HG02870 (cell line): ENCODE measurements around the gene TMEM154.
A peak's percentile ranks its signal among the peaks of the same experiment; 100 is the strongest.
"Not testable (repeated sequence)": the region's sequence is repeated elsewhere in the genome, so short reads cannot be mapped to it uniquely, and the experiment has no call there.

ENCODE experiments used
- ATAC-seq: cut with Tn5 transposase; IDR thresholded peaks from one replicate; pipeline ENCODE4 v1.9.1; 2021; ENCODE audit warnings: mild to moderate bottlenecking, moderate library complexity; ENCODE audit not compliant: unreplicated experiment

The TMEM154 gene

DNA sequence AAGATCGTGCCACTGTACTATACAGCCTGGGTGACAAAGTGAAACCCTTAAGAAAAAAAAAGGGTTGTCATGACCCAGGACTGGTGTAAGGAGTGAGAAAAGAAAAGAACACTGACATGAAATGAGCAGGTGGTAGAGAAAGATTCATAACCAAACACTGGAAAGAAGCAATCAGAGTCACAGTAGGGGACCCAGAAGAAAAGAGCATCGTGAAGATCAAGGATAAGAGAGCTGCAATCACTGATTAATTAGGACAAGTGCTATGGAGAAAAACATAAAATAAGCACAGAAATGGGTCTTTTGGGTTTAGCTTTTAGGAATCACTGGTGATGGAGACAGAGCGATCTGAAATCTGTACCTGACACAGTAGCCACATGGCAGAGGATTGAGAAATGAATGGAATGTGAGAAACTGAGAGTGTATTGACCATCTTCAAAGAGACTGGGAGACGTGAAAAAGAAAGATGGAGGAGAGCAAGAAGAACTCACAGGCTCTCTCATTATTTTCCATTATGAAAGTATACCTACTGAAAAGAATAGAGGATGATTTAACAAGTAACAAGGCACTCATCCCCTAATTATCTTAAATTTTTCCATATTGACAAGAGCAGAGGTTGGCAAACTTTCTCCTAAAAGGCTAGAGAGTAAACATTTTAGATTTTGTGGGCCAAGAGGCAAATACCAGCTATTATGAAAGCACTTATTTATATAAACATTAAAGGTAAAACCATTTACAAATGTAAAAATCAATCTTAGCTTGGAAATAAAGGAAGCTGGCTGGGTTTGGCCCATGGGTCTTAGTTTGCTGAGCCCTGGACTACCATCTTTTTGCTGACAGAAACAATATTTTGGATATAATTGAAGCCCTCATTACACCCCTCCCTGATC is 7.3 kb downstream of the TMEM154 start:
- ATAC-seq, result no peak

GRCh38 chr4:152668338-152668964 is 11.3 kb downstream of the TMEM154 start:
- ATAC-seq, result no peak

DNA sequence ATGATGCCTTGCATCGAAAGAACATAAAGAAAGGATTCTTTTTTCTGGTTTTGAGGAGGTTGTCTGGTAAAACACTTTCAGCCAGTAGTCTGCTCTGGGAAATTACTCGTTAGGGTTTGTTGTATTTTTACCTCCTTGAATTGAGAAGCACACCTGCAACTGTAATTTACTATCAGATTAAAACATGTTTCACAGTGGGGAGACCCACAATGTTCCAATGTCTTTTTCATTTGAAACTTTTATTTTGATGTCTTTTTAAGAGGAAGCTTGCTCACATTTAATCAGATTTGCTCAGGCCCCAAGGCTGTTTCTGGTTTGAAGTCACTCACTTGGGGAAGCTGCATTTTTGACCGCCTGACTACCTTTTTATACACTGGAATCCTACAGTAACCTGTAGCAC is 12.0 kb downstream of the TMEM154 start:
- ATAC-seq, result no peak

GRCh38 chr4:152666946-152667345 is 12.9 kb downstream of the TMEM154 start:
- no peak for ATAC-seq

GRCh38 chr4:152665691-152666395 is 14.0 kb downstream of the TMEM154 start:
- ATAC-seq, result no peak

GRCh38 chr4:152664067-152664378 is 15.8 kb downstream of the TMEM154 start:
- not testable (repeated sequence) for ATAC-seq

GRCh38 chr4:152663203-152664066 is 16.4 kb downstream of the TMEM154 start:
- peak; percentile 43 for ATAC-seq

DNA sequence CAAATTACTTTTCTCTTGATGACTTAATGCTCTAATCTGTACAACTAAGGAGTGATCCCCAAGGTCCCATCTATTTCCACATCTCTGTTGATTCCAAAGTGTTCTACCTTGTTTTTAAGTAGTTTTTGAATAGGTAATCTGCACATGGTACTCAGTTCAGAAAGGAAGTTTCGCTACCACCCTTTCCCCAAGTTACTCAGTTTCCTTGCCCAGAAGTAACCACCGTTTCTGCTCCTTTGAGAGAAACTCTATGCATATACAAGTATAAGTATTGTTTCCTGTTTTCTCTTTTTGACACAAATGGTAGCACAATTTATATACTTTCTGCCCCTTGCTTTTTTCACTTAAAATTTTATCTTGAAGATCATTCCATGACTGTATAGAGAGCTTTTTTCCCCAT is 18.1 kb downstream of the TMEM154 start:
- ATAC-seq, result no peak

GRCh38 chr4:152660526-152660925 is 19.3 kb downstream of the TMEM154 start:
- no peak for ATAC-seq

GRCh38 chr4:152659806-152660205 is 20.0 kb downstream of the TMEM154 start:
- no peak for ATAC-seq

- ATAC-seq, result no peak
Observed at GRCh38 chr4:152657657-152658056, 22.1 kb downstream of the TMEM154 start.

DNA sequence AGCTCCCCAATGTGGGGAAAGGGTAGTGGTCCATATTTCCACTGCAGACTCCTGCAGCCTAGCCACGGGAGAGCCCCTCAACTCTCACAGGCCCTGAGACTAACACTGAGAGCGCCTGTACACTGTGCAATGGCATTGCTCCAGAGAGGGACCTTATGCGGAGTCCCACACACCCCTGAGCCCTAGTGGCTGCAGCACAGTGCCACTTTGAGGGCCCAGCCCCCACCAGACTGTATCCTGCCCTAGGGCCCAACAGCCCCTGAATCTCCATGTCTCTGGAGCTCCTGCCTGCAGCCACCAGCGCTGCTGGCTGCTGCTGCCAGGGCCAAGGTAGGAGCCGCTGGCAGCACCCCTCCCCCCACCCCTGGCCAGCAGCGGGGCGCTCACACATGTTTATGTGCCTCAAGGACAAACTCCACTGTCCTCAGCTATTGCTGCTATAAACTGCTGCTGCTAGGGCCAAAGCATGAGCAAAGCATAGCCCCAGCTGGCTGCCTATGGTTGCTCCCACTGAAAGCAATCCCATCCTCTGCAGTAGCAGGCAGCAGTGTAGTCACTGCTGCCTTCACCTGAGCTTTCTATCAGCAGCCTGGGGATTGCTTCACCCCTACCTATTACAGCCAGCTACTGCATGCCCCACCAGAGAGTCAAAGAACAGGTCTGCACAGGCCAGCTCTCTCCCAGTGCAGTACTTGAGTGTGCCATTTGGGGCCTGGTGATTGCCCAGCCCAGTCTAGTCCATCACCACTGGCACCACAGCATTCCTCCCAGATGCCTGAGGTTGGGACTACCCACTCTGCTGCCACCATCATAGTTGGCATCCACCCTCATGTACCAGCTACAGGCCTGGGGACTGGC is 24.3 kb downstream of the TMEM154 start:
- no peak for ATAC-seq

DNA sequence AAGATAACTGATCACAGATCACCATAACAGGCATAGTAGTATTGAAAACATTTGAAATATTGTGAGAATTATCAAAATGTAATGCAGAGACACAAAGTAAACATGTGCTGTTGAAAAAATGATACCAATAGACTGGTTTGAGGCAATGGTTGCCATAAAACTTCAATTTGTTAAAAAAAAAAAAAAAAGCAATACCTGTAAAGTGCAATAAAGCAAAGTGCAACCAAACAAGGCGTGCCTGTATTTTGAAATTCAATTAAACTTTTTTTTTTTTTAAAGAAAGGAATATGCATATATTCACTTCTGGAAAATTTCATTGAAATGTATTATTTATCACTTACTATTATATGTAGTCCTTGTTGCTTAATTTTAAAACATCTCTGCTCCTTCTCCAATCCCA is 27.7 kb downstream of the TMEM154 start:
- ATAC-seq, result no peak

GRCh38 chr4:152651473-152652060 is 28.2 kb downstream of the TMEM154 start:
- no peak for ATAC-seq

GRCh38 chr4:152646221-152646620 is 33.6 kb downstream of the TMEM154 start:
- no peak for ATAC-seq

DNA sequence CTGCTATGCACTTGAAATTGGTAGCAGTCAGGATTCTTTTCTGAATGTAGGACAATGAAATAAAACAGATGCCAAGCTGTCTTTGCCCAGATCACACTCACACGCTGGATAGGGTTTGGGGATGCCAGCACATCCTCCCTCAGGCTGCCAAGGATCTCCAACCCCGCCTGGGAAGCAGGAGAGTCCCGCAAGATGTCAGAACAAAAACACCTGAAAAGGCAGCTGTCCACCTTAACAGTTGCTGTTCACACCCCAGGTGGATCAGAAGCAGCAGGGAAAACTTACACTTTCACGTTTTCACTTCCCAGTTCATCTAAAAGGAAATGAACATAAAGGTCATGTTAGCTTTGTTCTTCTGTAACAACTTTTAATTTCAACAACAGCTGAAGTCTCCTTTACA is 35.7 kb downstream of the TMEM154 start:
- ATAC-seq, result no peak

GRCh38 chr4:152643153-152644035 is 36.4 kb downstream of the TMEM154 start:
- ATAC-seq, result peak; percentile 89

DNA sequence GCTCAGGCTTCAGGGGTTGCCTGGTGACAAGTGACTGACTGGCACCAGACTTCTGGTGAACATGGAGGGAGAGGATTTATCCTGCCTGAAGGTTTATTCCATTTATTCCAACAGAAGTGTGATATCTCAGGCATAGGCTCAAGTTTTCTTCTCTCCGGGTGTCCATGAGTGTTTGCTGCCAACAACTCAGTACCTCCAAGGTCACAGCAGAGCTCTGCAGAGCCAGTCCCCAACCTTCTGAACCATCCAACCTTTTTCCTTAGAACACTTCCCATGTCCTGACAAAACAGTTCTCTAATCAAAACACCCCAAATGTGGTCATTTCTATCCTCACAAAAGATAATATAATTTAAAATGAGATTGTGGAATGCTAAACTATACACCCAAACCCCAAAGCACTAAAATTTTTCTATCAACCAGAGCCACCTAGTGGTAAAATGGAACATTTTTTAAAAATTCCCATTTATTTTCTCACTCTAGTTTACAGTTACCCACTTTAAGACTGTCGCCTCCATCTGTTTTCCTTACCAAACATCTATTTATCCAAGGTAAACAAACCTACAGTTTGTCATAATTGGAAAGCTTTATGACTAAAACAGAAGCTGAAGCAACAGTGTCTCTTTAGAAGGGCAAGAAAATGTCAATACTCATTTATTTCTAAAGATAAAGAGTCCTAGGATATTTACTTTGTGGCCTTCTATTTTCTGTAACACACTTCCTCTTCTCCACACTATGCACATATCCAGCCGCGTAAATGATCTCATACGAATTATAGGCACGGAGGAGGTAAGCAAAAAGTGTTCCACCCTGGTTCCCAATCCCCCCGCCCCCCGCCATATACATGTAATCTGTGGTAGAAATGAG is 39.5 kb downstream of the TMEM154 start:
- no peak for ATAC-seq
